A549 (cell line): Measurements from ENCODE around the gene NCOA4.
"Not testable (repeated sequence)": the region's sequence is repeated elsewhere in the genome, so short reads cannot be mapped to it uniquely, and the experiment has no call there.

Source experiments
- BCL3 ChIP-seq: fragments of >200 bp; sonication (Bioruptor Twin); formaldehyde crosslinking; IDR thresholded peaks from 3 replicates; pipeline ENCODE4 v1.6.1; 2016
- KDM1A ChIP-seq: fragments of 200-600 bp; sonication (generic); IDR thresholded peaks from 2 replicates; pipeline ENCODE4 v1.6.1; 2016; ENCODE audit warnings: low read depth, mild to moderate bottlenecking
- POLR2A ChIP-seq: IDR thresholded peaks from 2 replicates; pipeline ENCODE4 v1.6.1; 2012; ENCODE audit warnings: mild to moderate bottlenecking, low read length
- RAD21 ChIP-seq, 2 experiments: fragments of >200 bp in 1 of 2; sonication (Bioruptor Twin) in 1 of 2; formaldehyde crosslinking in 1 of 2; IDR thresholded peaks in 1 of 2; conservative IDR thresholded peaks in 1 of 2; 2 replicates in 1 of 2; 3 replicates in 1 of 2; pipeline ENCODE4 v1.6.1; 2012 to 2018; ENCODE audit warnings: inconsistent platforms in 1 of 2
- TP53 ChIP-seq: fragments of 250-450 bp; sonication (Bioruptor Pico); IDR thresholded peaks from 2 replicates; pipeline ENCODE4 v1.5.0; 2021; ENCODE audit warnings: mild to moderate bottlenecking, moderate library complexity

DNA sequence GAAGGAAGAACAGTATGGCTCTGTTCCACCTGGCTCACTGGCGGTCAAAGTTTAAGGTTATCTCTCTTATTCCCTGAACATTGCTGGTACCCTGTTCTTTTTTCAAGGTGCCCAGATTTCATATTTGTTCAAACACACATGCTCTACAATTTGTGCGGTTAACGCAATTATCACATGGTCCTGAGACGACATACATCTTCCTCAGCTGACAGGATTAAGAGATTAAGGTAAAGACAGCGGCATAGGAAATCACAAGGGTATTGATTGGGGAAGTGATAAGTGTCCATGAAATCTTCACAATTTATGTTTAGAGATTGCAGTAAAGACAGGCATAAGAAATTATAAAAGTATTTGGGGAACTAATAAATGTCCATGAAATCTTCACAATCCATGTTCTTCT, 30.5 kb downstream of the NCOA4 start:
- TF ChIP-seq BCL3; RAD21 (conservative IDR thresholded peaks at IDR 0.05 in 1 of 2, IDR thresholded peaks at IDR 0.05 in 1 of 2); POLR2A; TP53; KDM1A: not testable (repeated sequence)
